ENCODE results near the gene CACNA1G.

DNA sequence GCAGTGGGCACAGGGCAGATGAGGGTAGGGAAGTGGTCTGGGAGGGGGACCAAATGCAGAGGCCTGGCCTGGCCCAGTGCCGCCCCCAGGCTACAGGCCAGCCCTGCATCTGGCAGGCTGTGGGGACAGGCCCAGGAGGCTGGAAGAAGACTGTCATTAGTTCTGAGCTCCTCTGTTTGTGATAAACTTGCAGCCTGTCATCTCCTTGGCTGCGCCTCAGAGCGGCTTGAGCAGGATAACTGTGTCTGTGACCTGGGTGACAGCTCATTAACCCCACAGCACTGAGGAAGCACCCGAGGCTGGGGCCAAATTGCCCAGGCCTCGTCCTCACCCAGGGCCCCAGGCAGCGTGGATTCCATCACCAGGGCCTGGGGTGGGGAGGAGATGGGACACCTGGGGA is 98.1 kb downstream of the CACNA1G start:
- TF ChIP-seq, protein P1, sequence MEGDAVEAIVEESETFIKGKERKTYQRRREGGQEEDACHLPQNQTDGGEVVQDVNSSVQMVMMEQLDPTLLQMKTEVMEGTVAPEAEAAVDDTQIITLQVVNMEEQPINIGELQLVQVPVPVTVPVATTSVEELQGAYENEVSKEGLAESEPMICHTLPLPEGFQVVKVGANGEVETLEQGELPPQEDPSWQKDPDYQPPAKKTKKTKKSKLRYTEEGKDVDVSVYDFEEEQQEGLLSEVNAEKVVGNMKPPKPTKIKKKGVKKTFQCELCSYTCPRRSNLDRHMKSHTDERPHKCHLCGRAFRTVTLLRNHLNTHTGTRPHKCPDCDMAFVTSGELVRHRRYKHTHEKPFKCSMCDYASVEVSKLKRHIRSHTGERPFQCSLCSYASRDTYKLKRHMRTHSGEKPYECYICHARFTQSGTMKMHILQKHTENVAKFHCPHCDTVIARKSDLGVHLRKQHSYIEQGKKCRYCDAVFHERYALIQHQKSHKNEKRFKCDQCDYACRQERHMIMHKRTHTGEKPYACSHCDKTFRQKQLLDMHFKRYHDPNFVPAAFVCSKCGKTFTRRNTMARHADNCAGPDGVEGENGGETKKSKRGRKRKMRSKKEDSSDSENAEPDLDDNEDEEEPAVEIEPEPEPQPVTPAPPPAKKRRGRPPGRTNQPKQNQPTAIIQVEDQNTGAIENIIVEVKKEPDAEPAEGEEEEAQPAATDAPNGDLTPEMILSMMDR (IDR thresholded peaks at IDR 0.05), result no peak
- no peak for TF ChIP-seq POLR2A (IDR thresholded peaks at IDR 0.05)
